Stimulated activated CD4-positive, alpha-beta T cell treated with anti-CD3 and anti-CD28 coated beads, Interleukin-2, amount 100 ng/mL, for 48 hours (primary cell): Measurements from ENCODE around the gene SLC25A48.
"Not testable (repeated sequence)": the region's sequence is repeated elsewhere in the genome, so short reads cannot be mapped to it uniquely, and the experiment has no call there.

Source experiments
- DNase-seq, 2 donors: peaks; one replicate each; pipeline ENCODE4 v3.0.0-alpha.2; 2020

Gene SLC25A48

GRCh38 chr5:135830384-135830700, 4.1 kb upstream of the SLC25A48 start:
- DNase-seq = no peak

- no peak for DNase-seq
These were observed 3.6 kb upstream of the SLC25A48 start for GRCh38 chr5:135830876-135831275.

- no peak for DNase-seq
These were observed 3.0 kb upstream of the SLC25A48 start for GRCh38 chr5:135831439-135831838.

GRCh38 chr5:135831851-135832555, 2.5 kb upstream of the SLC25A48 start:
- no peak for DNase-seq

GRCh38 chr5:135832941-135833920, 1.2 kb upstream of the SLC25A48 start:
- DNase-seq = no peak

DNA sequence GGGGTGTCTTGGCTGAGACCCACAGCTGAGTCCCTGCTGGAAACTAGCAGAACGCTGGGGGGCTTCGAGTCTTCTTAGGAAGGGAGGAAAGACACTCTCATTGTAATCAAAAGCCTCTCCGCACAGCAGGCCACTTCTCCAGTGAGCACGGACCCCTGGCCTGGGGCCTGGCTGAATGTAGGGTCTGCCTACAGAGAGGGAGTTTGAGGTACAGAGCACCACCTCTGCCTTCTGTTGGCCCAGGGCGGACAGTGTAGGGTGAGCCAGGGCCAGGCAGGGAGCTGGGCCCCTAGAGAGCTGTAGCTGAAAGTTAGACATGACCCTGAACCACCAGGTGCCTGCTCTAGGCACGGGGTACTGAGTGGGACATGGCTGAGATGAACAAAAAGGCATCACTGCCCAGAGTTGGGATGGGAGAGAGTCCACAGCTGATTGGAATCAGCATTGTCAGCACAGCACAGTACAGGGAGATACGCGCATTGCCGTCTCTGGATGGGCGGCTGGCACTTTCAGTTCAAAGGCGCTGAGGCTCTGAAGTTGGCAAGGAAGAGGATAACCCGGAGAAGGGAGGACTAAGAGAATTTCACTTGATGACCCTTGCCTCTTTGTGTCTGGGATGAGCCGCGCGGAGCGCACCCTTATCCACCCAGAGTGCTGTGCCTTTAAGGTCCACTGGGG, 363 bp upstream of the SLC25A48 start:
- DNase-seq = peak in 1 of 2 donors; percentile 23

GRCh38 chr5:135835766-135836165, 1.3 kb downstream of the SLC25A48 start:
- no peak for DNase-seq

- not testable (repeated sequence) for DNase-seq
These were observed 3.9 kb downstream of the SLC25A48 start for GRCh38 chr5:135838395-135838794.

GRCh38 chr5:135839566-135839965, 5.1 kb downstream of the SLC25A48 start:
- no peak for DNase-seq

GRCh38 chr5:135840959-135841358, 6.5 kb downstream of the SLC25A48 start:
- no peak for DNase-seq

DNA sequence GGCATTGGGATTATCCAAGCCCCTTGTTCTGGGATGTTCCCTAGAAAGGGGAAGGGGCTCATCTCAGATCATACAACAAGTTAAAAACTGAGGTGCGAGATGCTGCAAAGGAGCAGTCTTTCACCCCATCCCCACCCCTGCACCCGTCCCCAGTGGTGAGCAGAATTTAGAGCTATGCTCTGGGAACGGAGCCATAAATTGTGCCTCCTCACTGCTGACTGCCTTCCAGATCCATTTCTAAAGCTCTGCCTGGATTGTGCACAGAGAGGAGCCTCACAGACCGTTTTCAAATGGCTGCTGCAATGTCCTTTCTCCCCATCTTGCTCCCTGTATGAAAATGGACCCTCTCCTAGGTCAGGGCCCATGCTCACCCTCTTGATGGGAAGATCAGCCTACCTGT, 8.3 kb downstream of the SLC25A48 start:
- no peak for DNase-seq

- no peak for DNase-seq
These were observed 9.3 kb downstream of the SLC25A48 start for GRCh38 chr5:135843571-135844337.

DNA sequence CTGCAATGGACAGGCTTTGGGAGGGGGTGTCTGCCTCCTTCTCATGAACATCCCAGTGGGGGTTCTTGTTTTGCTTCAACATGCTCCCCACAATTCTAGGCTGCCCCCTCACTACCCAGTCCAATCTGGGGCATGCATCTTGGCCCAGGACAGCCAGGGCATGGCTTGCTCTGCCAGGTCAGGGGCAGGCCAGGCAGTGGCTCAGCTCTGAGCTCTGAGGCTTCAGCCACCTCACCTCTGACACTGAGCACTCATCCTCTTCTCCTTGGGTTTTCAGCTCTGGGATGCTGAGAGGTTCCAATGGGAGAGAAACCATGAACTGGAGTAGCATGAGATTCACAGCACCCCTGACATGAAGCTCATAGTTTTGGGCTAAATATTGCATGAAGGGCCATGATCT, 11.8 kb downstream of the SLC25A48 start:
- DNase-seq = no peak

DNA sequence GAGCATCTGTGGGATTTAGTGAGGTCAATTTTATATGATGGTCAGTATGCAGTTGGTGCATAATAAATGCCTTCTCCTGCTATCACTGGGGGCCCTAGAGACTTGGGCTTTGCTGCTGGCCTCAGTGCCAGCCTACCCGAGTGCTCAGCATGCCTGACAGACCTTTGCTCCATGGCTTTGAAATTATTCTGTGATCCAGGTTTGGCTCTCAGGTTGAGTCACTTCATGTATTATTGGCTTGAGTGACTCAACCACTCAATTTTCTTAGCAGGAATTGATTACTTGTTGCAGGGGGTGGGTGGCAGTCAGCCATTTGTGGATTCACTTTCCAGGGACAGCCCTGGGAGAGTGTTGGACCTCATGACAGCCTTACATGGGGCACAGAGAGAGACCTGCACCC, 13.5 kb downstream of the SLC25A48 start:
- no peak for DNase-seq

DNA sequence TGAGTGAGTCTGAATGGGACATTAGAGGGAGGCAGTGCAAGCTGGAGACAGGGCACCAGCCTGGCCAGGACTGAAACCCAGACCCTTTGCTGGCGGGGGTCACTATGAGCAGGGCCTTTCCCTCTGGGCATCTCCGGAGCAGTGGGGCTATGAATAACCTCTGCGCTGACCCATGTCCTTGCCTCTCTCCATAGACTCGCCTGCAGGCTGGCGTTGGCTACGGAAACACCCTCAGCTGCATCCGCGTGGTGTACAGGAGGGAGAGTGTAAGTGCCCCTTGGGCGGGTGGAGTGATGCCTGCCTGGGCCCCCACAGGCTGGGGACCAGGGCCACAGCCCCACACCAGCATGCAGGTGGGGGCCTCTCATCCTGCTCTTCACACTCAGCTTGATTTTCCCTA, 15.8 kb downstream of the SLC25A48 start:
- DNase-seq = no peak

GRCh38 chr5:135850671-135851070, 16.2 kb downstream of the SLC25A48 start:
- DNase-seq = no peak

- no peak for DNase-seq
These were observed 16.9 kb downstream of the SLC25A48 start for GRCh38 chr5:135851186-135851914.

DNA sequence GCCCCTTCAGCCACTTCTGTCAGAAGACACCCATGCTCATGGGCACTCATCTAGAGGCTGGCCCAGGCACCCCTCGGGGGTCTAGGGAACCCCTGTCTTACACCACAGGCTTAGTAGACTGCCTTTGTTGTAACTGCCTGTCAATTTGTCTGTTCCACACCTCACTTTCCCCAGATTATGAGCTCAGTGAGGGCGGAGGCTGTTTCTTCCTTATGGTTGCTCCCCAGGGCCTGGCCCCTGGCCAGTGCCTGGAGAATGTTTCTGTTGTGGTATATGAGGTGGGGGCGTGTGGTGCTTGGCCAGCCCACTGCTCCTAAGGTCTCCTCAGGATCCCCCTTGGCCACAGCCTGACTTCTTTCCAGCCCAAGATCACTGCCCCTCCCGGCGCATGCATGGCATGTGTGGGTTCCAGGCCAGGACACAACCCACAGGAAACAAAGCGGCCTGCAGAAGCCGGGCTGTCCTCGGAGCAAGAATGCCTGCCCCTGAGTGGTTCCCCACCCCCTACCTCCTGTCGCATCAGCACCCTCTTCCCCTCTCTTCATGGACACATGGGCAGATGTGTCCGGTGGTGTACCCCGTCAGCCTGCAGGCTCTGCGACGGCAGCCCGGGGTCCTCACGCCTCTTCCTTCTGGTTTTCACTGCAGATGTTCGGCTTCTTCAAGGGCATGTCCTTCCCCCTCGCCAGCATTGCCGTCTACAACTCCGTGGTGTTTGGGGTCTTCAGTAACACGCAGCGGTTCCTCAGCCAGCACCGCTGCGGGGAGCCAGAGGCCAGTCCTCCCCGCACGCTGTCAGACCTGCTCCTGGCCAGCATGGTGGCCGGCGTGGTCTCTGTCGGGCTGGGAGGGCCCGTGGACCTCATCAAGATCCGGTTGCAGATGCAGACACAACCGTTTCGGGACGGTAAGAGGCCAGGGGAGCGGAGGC, 17.7 kb downstream of the SLC25A48 start:
- no peak for DNase-seq

- DNase-seq = no peak
These were observed 23.3 kb downstream of the SLC25A48 start for GRCh38 chr5:135857630-135858311.

GRCh38 chr5:135859186-135859585, 24.7 kb downstream of the SLC25A48 start:
- DNase-seq = not testable (repeated sequence)
